Prostate gland (tissue), 2 donors: ENCODE data around the gene AUTS2. TPM values are rescaled to one million over a fixed set of nuclear protein-coding genes. Genes with fewer than 3 reads are reported as not detected.

ENCODE experiments used
- DNase-seq: peaks from one replicate; pipeline ENCODE4 v3.0.0-alpha.2; 2019; ENCODE audit warnings: low spot score
- H3K27ac ChIP-seq, 2 donors: fragments of 200-600 bp; sonication (generic); 2 replicates each; pipeline ENCODE4 v1.5.1; 2017 to 2019
- H3K27me3 ChIP-seq: fragments of 200-600 bp; sonication (generic); replicated peaks from 2 replicates; pipeline ENCODE4 v1.5.1; 2019; ENCODE audit not compliant: insufficient read depth
- H3K36me3 ChIP-seq, 2 donors: fragments of 200-600 bp; sonication (generic); 1 replicate in 1 of 2; 2 replicates in 1 of 2; pipeline versions ENCODE4 v1.5.1 to v1.8.1; 2017 to 2019
- H3K4me1 ChIP-seq: fragments of 200-600 bp; sonication (generic); replicated peaks from 2 replicates; pipeline ENCODE4 v1.5.1; 2019
- H3K4me3 ChIP-seq, 2 donors: fragments of 200-600 bp; sonication (generic); 2 replicates each; pipeline ENCODE4 v1.5.1; 2017 to 2019
- H3K9me3 ChIP-seq: fragments of 200-600 bp; sonication (generic); 2 replicates; pipeline ENCODE4 v1.5.1; 2017
- POLR2A ChIP-seq: fragments of 450-650 bp; IDR thresholded peaks from one replicate; pipeline ENCODE4 v1.6.1; 2016; ENCODE audit warnings: antibody characterized with exemption, mild to moderate bottlenecking
- POLR2AphosphoS5 ChIP-seq: sonication (generic); formaldehyde crosslinking; IDR thresholded peaks from one replicate; pipeline ENCODE4 v1.6.1; 2017; ENCODE audit warnings: antibody characterized with exemption
- WGBS: methylation state at CpG from one replicate; pipeline ENCODE4 v1.1.5; 2018; 5-methylcytosine and 5-hydroxymethylcytosine counted together
- intact Hi-C: fragments of 100-400 bp; cut with DNase I; formaldehyde crosslinking; loops from one replicate; pipeline ENCODE4 v1.14.2; 2022
- total RNA-seq, 2 donors: library from RNA; depleted of rRNA; stranded (reverse); fragments of >200 nt; gene quantifications; one replicate each; pipeline ENCODE4 v1.1.0, GENCODE V29; 2016
- TF ChIP-seq, protein P1 (sequence below), 4 experiments: fragments of 200-600 bp in 2 of 4; fragments of 450-650 bp in 2 of 4; sonication (generic) in 2 of 4; IDR thresholded peaks; 1 replicate in 3 of 4; 2 replicates in 1 of 4; pipeline ENCODE4 v1.5.1; 2016 to 2019; ENCODE audit warnings: antibody characterized with exemption in 4 of 4, mild to moderate bottlenecking in 2 of 4, moderate library complexity in 2 of 4

AUTS2 gene
- total RNA-seq, 2 donors from 2014 or later: 25.0 to 55.2 TPM

DNA sequence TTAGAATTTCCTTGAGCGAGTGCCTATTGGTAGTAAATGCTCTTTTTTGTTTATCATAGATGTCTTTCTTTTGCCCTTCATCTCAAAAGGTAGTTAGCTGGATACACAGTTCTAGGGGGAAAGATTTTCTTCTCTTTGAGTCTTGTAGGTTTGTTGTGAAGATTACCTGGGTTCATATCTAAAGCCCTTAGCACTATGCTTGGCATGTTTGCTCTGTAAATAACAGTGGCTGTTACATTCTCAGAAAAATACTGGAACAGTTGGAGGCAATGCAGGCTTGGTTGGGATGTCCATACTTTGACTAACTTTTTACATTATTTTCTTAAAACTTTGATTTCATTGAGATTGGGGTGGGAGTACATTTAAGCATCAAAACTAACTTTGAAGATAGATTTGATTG, 144.0 kb downstream of the AUTS2 start:
- no peak for DNase-seq
- H3K4me3 ChIP-seq: no peak overlapping the region
- no peaks in the 10 kb centered on the region for H3K9me3 ChIP-seq
- 96% methylated on average over 1 of the region's 1 CpG for WGBS
- no peaks in the 10 kb centered on the region for H3K36me3 ChIP-seq
- intact Hi-C loops: no loop called here
- no peaks in the 10 kb centered on the region for H3K27me3 ChIP-seq
- no peaks in the 10 kb centered on the region for H3K4me1 ChIP-seq
- TF ChIP-seq POLR2AphosphoS5: no peak
- TF ChIP-seq, protein P1, sequence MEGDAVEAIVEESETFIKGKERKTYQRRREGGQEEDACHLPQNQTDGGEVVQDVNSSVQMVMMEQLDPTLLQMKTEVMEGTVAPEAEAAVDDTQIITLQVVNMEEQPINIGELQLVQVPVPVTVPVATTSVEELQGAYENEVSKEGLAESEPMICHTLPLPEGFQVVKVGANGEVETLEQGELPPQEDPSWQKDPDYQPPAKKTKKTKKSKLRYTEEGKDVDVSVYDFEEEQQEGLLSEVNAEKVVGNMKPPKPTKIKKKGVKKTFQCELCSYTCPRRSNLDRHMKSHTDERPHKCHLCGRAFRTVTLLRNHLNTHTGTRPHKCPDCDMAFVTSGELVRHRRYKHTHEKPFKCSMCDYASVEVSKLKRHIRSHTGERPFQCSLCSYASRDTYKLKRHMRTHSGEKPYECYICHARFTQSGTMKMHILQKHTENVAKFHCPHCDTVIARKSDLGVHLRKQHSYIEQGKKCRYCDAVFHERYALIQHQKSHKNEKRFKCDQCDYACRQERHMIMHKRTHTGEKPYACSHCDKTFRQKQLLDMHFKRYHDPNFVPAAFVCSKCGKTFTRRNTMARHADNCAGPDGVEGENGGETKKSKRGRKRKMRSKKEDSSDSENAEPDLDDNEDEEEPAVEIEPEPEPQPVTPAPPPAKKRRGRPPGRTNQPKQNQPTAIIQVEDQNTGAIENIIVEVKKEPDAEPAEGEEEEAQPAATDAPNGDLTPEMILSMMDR (IDR thresholded peaks at IDR 0.05): no peak
- TF ChIP-seq POLR2A: no peak
- no peak overlapping the region for H3K27ac ChIP-seq

DNA sequence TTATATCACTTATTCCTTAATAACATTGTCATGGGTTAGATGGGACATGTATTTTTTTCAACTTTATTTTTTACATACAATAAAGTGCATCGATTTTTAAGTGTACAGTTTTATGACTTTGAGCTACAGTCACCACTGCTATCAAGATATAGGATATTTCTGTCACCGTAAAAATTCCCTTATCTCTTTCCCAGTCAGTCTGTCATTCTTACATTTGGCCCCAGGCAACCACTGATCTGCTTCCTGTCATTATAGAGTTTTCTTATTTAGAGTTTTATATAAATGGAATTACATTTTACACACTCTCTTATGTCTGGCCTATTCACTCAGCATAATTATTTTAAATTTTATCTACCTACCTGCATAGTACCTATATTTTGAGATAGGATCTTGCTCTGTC, 145.2 kb downstream of the AUTS2 start:
- WGBS: 38% methylated on average over 2 of the region's 2 CpGs
- Histone ChIP-seq H3K36me3 (no peaks in the 10 kb centered on the region), H3K9me3 (no peaks in the 10 kb centered on the region), H3K4me3 (no peak overlapping the region), H3K27me3 (no peaks in the 10 kb centered on the region), H3K27ac (no peak overlapping the region), H3K4me1 (no peaks in the 10 kb centered on the region)
- no peak for TF ChIP-seq POLR2AphosphoS5
- no peak for TF ChIP-seq POLR2A
- TF ChIP-seq, protein P1 (IDR thresholded peaks at IDR 0.05): no peak
- no peak for DNase-seq
- intact Hi-C loops: no loop called here

- 92% methylated on average over 4 of the region's 4 CpGs for WGBS
- intact Hi-C loops: no loop called here
- TF ChIP-seq, protein P1 (IDR thresholded peaks at IDR 0.05): no peak
- TF ChIP-seq POLR2A (no peak), POLR2AphosphoS5 (no peak)
- Histone ChIP-seq H3K27me3 (no peaks in the 10 kb centered on the region), H3K4me1 (no peaks in the 10 kb centered on the region), H3K36me3 (no peaks in the 10 kb centered on the region), H3K27ac (no peak overlapping the region), H3K4me3 (no peak overlapping the region), H3K9me3 (no peaks in the 10 kb centered on the region)
- no peak for DNase-seq
Measured at GRCh38 chr7:69744026-69744425, 145.8 kb downstream of the AUTS2 start.

GRCh38 chr7:69746383-69746782, 148.1 kb downstream of the AUTS2 start:
- no peak overlapping the region for H3K4me3 ChIP-seq
- 93% methylated on average over 3 of the region's 3 CpGs for WGBS
- no peak for DNase-seq
- H3K27me3 ChIP-seq: no peaks in the 10 kb centered on the region
- TF ChIP-seq POLR2AphosphoS5: no peak
- no peaks in the 10 kb centered on the region for H3K9me3 ChIP-seq
- no peaks in the 10 kb centered on the region for H3K4me1 ChIP-seq
- H3K27ac ChIP-seq: no peak overlapping the region
- no peaks in the 10 kb centered on the region for H3K36me3 ChIP-seq
- intact Hi-C loops: no loop called here

DNA sequence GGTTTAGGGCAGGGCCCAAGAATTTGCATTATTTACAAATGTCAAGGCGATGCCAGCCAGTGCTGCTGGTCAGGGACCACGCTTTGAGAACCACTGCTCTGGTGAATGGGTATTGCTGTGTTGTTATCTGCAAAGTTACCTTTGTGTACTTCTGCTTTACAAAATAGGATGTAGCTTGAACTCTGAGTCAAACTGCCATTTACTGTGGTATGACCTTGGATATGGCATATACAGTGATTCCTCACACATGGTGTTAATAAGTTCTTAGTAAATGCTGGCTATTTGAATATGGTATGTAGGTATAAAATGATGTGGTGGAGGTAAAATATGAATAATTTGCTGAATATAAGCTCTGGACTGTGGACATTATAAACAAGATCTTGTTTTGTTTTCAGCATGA, 148.9 kb downstream of the AUTS2 start:
- WGBS: 95% methylated on average over 2 of the region's 2 CpGs
- H3K9me3 ChIP-seq: no peaks in the 10 kb centered on the region
- H3K4me1 ChIP-seq: no peaks in the 10 kb centered on the region
- H3K4me3 ChIP-seq: no peak overlapping the region
- H3K36me3 ChIP-seq: no peaks in the 10 kb centered on the region
- H3K27ac ChIP-seq: no peak overlapping the region
- intact Hi-C loops: no loop called here
- no peak for TF ChIP-seq POLR2AphosphoS5
- TF ChIP-seq POLR2A: no peak
- TF ChIP-seq, protein P1 (IDR thresholded peaks at IDR 0.05): no peak
- H3K27me3 ChIP-seq: no peaks in the 10 kb centered on the region
- no peak for DNase-seq
